ENCODE measurements around the gene TFPI2.
"Not testable (repeated sequence)": the region's sequence is repeated elsewhere in the genome, so short reads cannot be mapped to it uniquely, and the experiment has no call there.

TFPI2 gene

GRCh38 chr7:93890464-93891068 lies at the start of gene TFPI2:
Gene TFPI2 (minus strand): TSS chr7:93890753. CDS start chr7:93890678, 75 bp downstream.
- no peaks in the 10 kb centered on the region for H3K36me3 Mint-ChIP-seq
- DNase-seq (ENCODE audit: low spot score in 2 of 2) (peak; percentile 7 to 20), ATAC-seq (ENCODE audit: low read depth) (peak; percentile 61)
- H3K4me3 Mint-ChIP-seq, result peak within 1 kb of the TSS; percentile 97
- no peaks in the 10 kb centered on the region for H3K9me3 Mint-ChIP-seq
- H3K27me3 Mint-ChIP-seq, result peaks cover 11% of the 10 kb centered on the region
- H3K27ac Mint-ChIP-seq, result peak within 1 kb of the TSS; percentile 64
- peaks cover 13% of the 10 kb centered on the region for H3K4me1 Mint-ChIP-seq

- DNase-seq (ENCODE audit: low spot score in 2 of 2), result no peak
- H3K27ac Mint-ChIP-seq, result no peak overlapping the region
- H3K27me3 Mint-ChIP-seq, result peaks cover 4% of the 10 kb centered on the region
- no peak overlapping the region for H3K4me3 Mint-ChIP-seq
- H3K36me3 Mint-ChIP-seq, result peaks cover 1% of the 10 kb centered on the region
- peaks cover 3% of the 10 kb centered on the region for H3K4me1 Mint-ChIP-seq
- ATAC-seq (ENCODE audit: low read depth), result no peak
- no peaks in the 10 kb centered on the region for H3K9me3 Mint-ChIP-seq
Measured at GRCh38 chr7:93938293-93938692, 47.7 kb upstream of the TFPI2 start.

GRCh38 chr7:93937818-93938217 lies 47.3 kb upstream of the TFPI2 start:
- Mint-ChIP-seq H3K4me1 (no peaks in the 10 kb centered on the region), H3K9me3 (no peaks in the 10 kb centered on the region), H3K36me3 (peaks cover 1% of the 10 kb centered on the region), H3K27me3 (peaks cover 4% of the 10 kb centered on the region), H3K4me3 (no peak overlapping the region), H3K27ac (no peak overlapping the region)
- ATAC-seq (ENCODE audit: low read depth) (no peak), DNase-seq (ENCODE audit: low spot score in 2 of 2) (no peak)

- Mint-ChIP-seq H3K4me3 (no peak overlapping the region), H3K27ac (no peak overlapping the region), H3K9me3 (no peaks in the 10 kb centered on the region), H3K4me1 (peaks cover 1% of the 10 kb centered on the region), H3K27me3 (peaks cover 3% of the 10 kb centered on the region), H3K36me3 (no peaks in the 10 kb centered on the region)
- no peak for ATAC-seq (ENCODE audit: low read depth)
- no peak for DNase-seq (ENCODE audit: low spot score in 2 of 2)
Measured at GRCh38 chr7:93935102-93935501, 44.5 kb upstream of the TFPI2 start.

GRCh38 chr7:93933156-93933555 lies 42.6 kb upstream of the TFPI2 start:
- ATAC-seq (ENCODE audit: low read depth), result no peak
- H3K4me1 Mint-ChIP-seq, result peaks cover 3% of the 10 kb centered on the region

GRCh38 chr7:93931655-93932054 lies 41.1 kb upstream of the TFPI2 start:
- H3K9me3 Mint-ChIP-seq, result no peaks in the 10 kb centered on the region
- no peak for DNase-seq (ENCODE audit: low spot score in 2 of 2)
- no peak for ATAC-seq (ENCODE audit: low read depth)

More at GRCh38 chr7:93933156-93933555, 42.6 kb upstream of the TFPI2 start:
- no peaks in the 10 kb centered on the region for H3K9me3 Mint-ChIP-seq
- H3K36me3 Mint-ChIP-seq, result no peaks in the 10 kb centered on the region
- no peak overlapping the region for H3K4me3 Mint-ChIP-seq
- no peaks in the 10 kb centered on the region for H3K27me3 Mint-ChIP-seq
- no peak overlapping the region for H3K27ac Mint-ChIP-seq
- no peak for DNase-seq (ENCODE audit: low spot score in 2 of 2)

GRCh38 chr7:93927585-93927984 lies 37.0 kb upstream of the TFPI2 start:
- Mint-ChIP-seq H3K4me3 (no peak overlapping the region), H3K27ac (no peak overlapping the region), H3K36me3 (no peaks in the 10 kb centered on the region), H3K27me3 (no peaks in the 10 kb centered on the region), H3K4me1 (peaks cover 5% of the 10 kb centered on the region), H3K9me3 (no peaks in the 10 kb centered on the region)
- DNase-seq (ENCODE audit: low spot score in 2 of 2) (no peak), ATAC-seq (ENCODE audit: low read depth) (no peak)

More at GRCh38 chr7:93931655-93932054, 41.1 kb upstream of the TFPI2 start:
- H3K36me3 Mint-ChIP-seq, result no peaks in the 10 kb centered on the region
- H3K27ac Mint-ChIP-seq, result no peak overlapping the region
- no peaks in the 10 kb centered on the region for H3K27me3 Mint-ChIP-seq
- peaks cover 3% of the 10 kb centered on the region for H3K4me1 Mint-ChIP-seq
- no peak overlapping the region for H3K4me3 Mint-ChIP-seq

GRCh38 chr7:93926800-93927199 lies 36.2 kb upstream of the TFPI2 start:
- Mint-ChIP-seq H3K27ac (no peak overlapping the region), H3K36me3 (no peaks in the 10 kb centered on the region), H3K9me3 (no peaks in the 10 kb centered on the region), H3K4me3 (no peak overlapping the region), H3K4me1 (peaks cover 8% of the 10 kb centered on the region), H3K27me3 (no peaks in the 10 kb centered on the region)
- no peak for DNase-seq (ENCODE audit: low spot score in 2 of 2)
- ATAC-seq (ENCODE audit: low read depth), result no peak

- no peak for DNase-seq (ENCODE audit: low spot score in 2 of 2)
- Mint-ChIP-seq H3K27me3 (no peaks in the 10 kb centered on the region), H3K27ac (no peak overlapping the region), H3K4me1 (peaks cover 5% of the 10 kb centered on the region), H3K4me3 (no peak overlapping the region), H3K9me3 (no peaks in the 10 kb centered on the region), H3K36me3 (no peaks in the 10 kb centered on the region)
- no peak for ATAC-seq (ENCODE audit: low read depth)
Measured at GRCh38 chr7:93923942-93924341, 33.4 kb upstream of the TFPI2 start.

GRCh38 chr7:93923296-93923695 lies 32.7 kb upstream of the TFPI2 start:
- Mint-ChIP-seq H3K4me1 (peaks cover 5% of the 10 kb centered on the region), H3K27ac (peak overlapping the region; percentile 35), H3K36me3 (no peaks in the 10 kb centered on the region), H3K27me3 (no peaks in the 10 kb centered on the region), H3K4me3 (peak overlapping the region; percentile 65), H3K9me3 (no peaks in the 10 kb centered on the region)
- ATAC-seq (ENCODE audit: low read depth) (no peak), DNase-seq (ENCODE audit: low spot score in 2 of 2) (no peak)

- Mint-ChIP-seq H3K9me3 (no peaks in the 10 kb centered on the region), H3K4me1 (peaks cover 5% of the 10 kb centered on the region), H3K36me3 (no peaks in the 10 kb centered on the region), H3K27ac (peak within 1 kb of the TSS; percentile 45), H3K27me3 (no peaks in the 10 kb centered on the region), H3K4me3 (peak within 1 kb of the TSS; percentile 82)
- DNase-seq (ENCODE audit: low spot score in 2 of 2) (peak; percentile 15 to 35), ATAC-seq (ENCODE audit: low read depth) (peak; percentile 82)
Measured at GRCh38 chr7:93921607-93922566, 31.3 kb upstream of the TFPI2 start, which contains the start of gene GNG11. Gene GNG11 (plus strand): TSS chr7:93921735. CDS start chr7:93922138, 403 bp downstream.

- H3K27ac Mint-ChIP-seq, result no peak overlapping the region
- peak overlapping the region; percentile 82 for H3K4me3 Mint-ChIP-seq
- no peaks in the 10 kb centered on the region for H3K36me3 Mint-ChIP-seq
- H3K27me3 Mint-ChIP-seq, result no peaks in the 10 kb centered on the region
- ATAC-seq (ENCODE audit: low read depth) (no peak), DNase-seq (ENCODE audit: low spot score in 2 of 2) (no peak)
- no peaks in the 10 kb centered on the region for H3K9me3 Mint-ChIP-seq
- H3K4me1 Mint-ChIP-seq, result peaks cover 8% of the 10 kb centered on the region
Measured at GRCh38 chr7:93921186-93921585, 30.6 kb upstream of the TFPI2 start.

- Mint-ChIP-seq H3K4me3 (no peak overlapping the region), H3K36me3 (no peaks in the 10 kb centered on the region), H3K9me3 (no peaks in the 10 kb centered on the region), H3K4me1 (peaks cover 8% of the 10 kb centered on the region), H3K27ac (no peak overlapping the region), H3K27me3 (no peaks in the 10 kb centered on the region)
- DNase-seq (ENCODE audit: low spot score in 2 of 2) (no peak), ATAC-seq (ENCODE audit: low read depth) (no peak)
Measured at GRCh38 chr7:93920496-93921182, 30.1 kb upstream of the TFPI2 start.

- not testable (repeated sequence) for H3K27ac Mint-ChIP-seq; DNase-seq (ENCODE audit: low spot score in 2 of 2); H3K9me3 Mint-ChIP-seq; H3K36me3 Mint-ChIP-seq; H3K4me3 Mint-ChIP-seq; ATAC-seq (ENCODE audit: low read depth); H3K27me3 Mint-ChIP-seq; H3K4me1 Mint-ChIP-seq
Measured at GRCh38 chr7:93916315-93916714, 25.8 kb upstream of the TFPI2 start.

Measured in memory B cell (primary cell).